ENCODE results near the gene PTGR3.

- TF ChIP-seq CTCF (conservative IDR thresholded peaks at IDR 0.05; ENCODE audit: low read depth, low read length) = no peak
- TF ChIP-seq EZH2phosphoT487 (IDR thresholded peaks at IDR 0.05; ENCODE audit: borderline replicate concordance, low read length) = no peak
Observed at GRCh38 chr18:75178376-75178775, 30.6 kb downstream of the PTGR3 start.
